Skeletal muscle cell (primary cell): ENCODE data around the gene DMXL1.
"Not testable (repeated sequence)": the region's sequence is repeated elsewhere in the genome, so short reads cannot be mapped to it uniquely, and the experiment has no call there.

Source experiments
- DNase-seq: peaks from one replicate; pipeline ENCODE4 v3.0.0-alpha.2; 2010; ENCODE audit warnings: low read depth
- H3K4me3 ChIP-seq: 2 replicates; pipeline ENCODE4 v1.5.1; 2011; ENCODE audit warnings: low read depth, mild to moderate bottlenecking, control low read depth, low read length, moderate library complexity

Gene DMXL1

DNA sequence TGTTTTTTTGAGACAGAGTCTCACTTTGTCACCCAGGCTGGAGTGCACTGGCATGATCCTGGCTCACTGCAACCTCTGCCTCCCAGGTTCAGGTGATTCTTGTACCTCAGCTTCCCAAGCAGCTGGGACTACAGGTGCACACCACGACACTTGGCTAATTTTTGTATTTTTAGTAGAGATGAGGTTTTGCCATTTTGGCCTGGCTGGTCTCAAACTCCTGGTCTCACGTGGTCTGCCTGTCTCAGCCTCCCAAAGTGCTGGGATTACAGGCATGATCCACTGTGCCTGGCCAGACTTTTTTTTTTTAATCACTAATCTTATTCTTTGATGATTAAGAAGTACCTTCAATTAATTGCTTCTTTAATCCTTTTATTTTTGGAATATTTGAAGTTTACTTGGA is 114.6 kb downstream of the DMXL1 start:
- DNase-seq, result not testable (repeated sequence)

DNA sequence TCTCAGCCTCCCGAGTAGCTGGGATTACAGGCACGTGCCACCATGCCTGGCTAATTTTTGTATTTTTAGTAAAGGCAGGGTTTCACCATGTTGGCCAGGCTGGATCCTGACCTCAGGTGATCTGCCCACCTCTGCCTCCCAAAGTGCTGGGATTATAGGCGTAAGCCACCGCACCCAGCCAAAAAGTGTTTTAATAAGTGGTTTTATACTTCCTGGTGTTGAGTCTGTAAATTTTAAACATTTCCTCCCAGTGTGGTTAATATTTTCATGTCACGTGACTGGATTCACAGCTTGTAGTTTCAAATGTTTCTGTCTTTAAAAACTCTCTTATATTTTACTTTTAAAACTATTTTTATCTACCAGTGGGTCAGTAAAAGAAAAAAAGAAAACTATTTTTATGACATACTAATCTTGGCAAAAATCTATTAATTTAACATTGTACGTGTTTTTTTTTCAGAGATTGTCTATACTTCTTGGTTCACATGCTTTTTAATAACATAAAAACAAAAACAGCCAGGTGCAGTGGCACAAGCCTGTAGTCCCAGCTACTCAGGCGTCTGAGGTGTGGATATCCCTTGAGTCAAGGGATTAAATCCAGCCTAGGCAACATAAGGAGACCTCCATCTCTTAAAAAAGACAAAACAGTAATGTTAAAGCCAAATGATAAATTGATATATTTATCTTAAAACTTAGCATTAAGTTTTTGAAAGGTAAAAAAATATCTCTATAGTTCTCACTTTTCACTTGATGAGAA is 117.1 kb downstream of the DMXL1 start:
- DNase-seq, result no peak
- H3K4me3 ChIP-seq, result no peak overlapping the region

More for the DNA sequence above, 114.6 kb downstream of the DMXL1 start:
- H3K4me3 ChIP-seq, result not testable (repeated sequence)

DNA sequence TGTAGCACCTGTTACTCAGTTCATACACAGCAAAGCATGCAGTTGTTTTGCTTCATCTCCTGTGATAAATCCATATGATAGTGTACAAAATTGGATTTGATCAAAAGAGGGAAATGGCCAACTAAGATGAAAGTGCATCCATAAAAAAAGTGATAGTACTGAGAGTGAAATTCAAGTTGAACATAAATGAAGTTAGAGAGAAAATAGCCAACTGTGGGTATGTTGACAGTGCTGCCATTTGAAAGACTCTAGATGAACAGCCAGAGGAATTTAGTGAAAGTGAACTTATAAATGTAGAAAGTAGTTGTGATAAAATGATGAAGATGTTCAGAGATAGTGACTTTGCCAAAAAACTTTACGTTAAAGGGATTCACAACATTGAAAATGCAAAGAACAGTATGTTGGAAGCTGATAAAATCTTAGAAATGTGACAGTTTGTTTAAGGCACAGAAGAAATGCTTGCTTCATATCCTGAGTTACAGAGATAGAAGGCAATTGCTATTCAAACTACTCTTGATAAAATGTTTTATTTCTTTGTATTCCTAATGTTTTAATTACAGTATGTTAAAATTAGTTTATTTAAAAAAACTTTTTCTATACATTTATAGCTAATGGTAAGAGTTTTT is 119.7 kb downstream of the DMXL1 start:
- no peak for DNase-seq
- no peak overlapping the region for H3K4me3 ChIP-seq

DNA sequence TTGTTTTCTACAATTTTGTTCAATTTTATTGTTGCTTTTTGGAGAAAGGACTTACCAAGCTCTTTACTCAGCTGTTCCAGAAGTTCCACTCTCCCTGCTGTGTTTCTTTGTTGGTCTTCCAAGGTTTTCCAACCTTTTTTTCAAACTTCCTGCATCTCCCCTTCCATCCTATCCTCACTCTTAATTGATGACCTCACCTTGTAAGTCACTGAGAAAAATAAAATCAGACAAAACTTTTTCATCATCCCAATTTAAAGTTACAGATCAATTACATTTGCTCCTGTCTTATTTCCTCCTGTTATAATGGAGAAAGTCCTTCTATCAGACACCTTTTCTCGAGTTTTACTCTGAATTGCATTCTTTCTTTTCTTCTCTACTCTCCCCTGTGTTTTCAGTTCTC is 121.1 kb downstream of the DMXL1 start:
- H3K4me3 ChIP-seq, result no peak overlapping the region

DNA sequence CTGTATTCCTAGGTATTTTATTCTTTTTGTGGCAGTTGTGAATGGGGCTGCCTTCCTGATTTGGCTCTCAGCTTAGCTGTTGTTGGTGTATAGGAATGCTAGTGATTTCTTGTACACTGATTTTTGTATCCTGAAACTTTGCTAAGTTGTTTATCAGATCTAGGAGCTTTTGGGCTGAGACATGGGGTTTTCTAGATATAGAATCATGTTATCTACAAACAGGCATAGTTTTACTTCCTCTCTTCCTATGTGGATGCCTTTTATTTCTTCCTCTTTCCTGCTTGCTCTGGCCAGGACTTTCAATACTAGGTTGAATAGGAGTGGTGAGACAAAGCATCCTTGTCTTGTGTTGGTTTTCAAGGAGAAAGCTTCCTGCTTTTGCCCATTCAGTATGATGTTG is 129.9 kb downstream of the DMXL1 start:
- no peak for DNase-seq
- H3K4me3 ChIP-seq, result no peak overlapping the region

More for the DNA sequence above, 121.1 kb downstream of the DMXL1 start:
- no peak for DNase-seq

DNA sequence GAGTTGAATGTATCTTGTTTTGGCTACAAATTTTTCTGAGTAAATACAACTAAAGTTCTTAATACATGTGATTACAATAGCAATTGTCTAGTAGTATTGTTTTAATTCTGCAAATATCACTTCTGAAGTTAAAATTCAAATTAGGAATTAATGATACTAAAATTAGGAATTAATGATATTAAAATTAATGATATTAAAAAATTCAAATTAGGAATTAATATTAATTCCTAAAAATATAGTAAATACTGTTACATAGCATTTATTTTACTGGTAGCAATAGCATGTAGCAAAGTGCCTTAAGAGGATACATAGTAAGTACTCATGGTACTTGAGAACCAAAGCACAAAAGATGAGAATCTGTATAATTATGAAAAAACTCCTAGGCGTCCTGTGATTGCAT is 136.2 kb downstream of the DMXL1 start:
- DNase-seq, result no peak
- no peak overlapping the region for H3K4me3 ChIP-seq

DNA sequence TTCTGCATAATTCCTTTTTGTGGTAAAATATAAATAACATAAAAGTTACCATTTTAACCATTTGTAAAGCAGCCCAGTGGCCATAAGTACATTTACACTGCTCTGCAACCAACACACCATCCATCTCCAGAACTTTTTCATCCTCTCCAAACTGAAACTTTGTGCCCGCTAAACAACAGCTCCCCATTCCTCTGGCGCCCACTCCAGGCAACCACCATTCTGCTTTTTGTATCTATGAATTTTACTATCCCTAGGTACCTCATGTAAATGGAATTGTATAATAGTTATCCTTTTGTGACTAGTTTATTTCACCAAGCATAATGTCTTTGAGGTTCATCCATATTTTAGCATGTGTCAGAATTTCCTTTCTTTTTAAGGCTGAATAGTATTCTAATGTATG is 141.1 kb downstream of the DMXL1 start:
- H3K4me3 ChIP-seq, result no peak overlapping the region
- no peak for DNase-seq

DNA sequence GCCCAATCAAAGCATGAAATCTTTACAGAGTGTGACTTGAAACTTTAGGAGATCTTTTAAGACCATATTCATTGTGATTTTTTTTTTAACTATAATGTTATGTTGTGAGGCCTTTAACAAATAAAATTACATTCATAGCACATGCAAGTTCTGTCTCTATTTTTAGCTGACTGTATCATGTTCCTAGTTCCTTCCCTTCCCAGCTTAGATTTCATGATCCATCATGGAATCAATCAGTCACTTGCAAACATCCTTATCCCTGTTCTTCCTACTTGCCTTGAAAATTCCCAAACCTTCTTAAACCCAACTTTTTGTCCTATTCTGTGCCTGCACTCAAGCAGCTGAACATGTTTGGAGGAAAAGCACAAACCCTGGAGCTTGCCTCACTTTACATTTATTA is 141.8 kb downstream of the DMXL1 start:
- DNase-seq, result no peak
- H3K4me3 ChIP-seq, result no peak overlapping the region

DNA sequence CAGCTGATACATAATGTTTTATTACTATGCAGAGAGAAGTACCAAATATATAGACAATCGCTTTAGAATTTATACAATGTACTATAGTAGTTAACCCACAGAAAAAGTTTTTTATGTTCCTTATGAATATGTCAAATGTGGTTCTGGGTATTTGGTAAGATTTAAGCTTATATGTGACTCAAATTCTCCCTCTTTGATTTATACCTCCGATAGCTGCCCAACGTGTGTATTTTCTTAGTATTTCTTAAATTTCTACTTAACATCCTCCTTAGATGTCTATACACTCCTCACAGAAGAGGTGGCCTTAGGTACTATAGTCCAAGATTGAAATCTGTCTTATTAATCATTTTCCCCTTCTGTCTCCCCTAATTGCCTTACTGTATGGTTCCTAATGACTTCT is 146.3 kb downstream of the DMXL1 start:
- DNase-seq, result no peak
- no peak overlapping the region for H3K4me3 ChIP-seq

DNA sequence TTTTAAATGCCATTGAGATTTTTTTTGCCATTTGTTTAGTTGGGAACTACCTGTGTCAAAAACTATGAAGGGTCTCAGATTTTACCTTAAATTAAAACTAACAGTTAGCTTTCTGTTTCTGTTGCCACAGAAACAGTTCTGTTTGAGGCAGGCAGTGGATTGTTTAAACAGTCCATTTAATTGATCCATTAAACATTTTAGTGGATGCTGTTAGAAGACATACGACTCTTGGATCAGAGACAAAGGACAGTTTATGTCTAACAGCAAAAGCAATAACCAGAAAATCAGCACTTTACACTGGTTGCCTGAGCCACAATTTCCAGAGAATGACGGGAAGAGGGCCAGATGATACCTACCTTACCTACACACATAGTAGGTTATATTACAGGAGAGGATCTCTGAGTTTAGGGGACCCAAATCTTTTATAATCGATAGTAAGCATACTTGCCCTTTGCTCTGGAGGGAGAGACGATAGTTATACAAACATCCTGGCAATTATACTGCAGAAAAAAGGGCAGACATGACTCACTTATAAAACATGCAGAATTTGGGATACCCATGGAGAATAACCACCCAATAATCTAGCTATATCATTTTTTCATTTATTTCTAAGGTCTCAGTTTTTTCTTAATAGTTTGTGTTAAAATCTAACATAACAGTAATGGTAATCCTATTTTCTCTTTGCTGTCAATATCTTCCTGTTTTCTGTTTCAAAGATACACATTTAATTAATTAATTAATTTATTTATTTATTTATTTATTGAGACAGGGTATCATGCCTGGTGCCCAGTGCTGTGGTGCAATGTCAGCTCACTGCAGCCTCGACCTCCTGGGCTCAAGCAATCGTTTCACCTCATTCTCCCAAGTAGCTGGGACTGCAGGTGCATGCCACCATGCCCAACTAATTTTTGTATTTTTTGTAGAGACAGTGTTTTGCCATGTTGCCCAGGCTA is 148.2 kb downstream of the DMXL1 start:
- DNase-seq, result no peak
- H3K4me3 ChIP-seq, result no peak overlapping the region

DNA sequence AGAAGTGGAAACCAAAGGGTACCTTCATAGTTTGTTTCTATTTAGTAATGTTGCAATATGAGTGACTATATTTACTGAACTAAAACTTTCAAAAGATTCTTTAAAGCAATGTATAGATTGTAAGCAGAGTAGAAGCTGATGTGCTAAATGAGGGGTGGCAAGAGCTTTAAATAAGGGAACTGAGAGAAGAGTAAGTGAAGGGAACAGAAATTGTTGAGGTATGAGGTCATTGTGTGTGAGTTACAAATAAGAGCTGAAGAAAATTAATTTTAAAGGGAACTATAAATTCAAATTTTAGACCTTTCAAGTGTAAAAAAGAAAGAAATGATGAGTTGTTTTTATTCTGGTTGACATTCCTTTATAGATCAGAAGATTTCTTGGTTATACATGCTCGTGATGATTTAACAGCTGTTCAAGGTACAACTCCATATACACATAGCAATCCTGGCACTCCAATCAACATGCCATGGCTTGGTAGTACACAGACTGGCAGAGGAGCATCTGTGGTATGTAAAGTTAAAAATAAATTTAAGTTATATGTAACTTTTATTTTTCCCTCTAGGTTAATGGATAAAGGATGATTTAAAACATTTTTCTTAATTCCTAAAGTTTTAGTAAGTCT is 149.8 kb downstream of the DMXL1 start:
- DNase-seq, result no peak
- H3K4me3 ChIP-seq, result no peak overlapping the region

DNA sequence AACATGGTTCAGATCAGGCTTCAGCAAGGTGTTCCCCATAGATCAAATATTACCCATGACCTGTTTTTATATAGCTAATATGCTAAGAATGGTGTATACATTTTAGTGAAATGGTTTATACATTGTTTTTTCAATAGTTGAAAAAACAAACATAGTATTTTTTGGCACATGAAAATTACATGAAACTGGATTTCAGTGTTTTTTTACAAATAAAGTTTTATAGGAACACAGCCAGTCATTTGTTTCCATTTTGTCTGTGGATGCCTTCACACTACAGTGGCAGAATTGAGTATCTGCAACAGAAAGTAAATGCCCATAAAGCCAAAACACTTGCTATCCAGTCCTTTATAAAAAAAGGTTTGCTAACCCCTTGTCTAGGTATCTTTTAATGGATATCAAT is 150.4 kb downstream of the DMXL1 start:
- no peak overlapping the region for H3K4me3 ChIP-seq
- no peak for DNase-seq

DNA sequence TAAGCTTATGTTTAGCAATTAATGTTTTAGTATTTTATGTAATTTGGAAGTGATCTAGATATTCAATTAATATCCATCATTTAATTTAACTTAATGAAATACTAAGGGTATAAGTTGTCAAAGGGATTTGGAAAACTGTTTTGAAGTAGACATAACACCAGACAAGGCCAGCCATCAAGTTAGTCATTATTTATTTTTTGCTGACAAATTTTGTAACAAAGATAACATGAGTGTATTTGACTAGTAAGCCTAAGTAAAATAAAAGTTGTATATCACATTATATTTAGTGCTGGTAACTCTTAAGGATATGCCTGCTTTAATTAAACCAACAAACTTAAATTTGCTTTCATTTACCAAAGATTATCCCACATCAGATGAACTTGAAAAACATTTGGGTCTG is 159.1 kb downstream of the DMXL1 start:
- H3K4me3 ChIP-seq, result no peak overlapping the region
- DNase-seq, result no peak

DNA sequence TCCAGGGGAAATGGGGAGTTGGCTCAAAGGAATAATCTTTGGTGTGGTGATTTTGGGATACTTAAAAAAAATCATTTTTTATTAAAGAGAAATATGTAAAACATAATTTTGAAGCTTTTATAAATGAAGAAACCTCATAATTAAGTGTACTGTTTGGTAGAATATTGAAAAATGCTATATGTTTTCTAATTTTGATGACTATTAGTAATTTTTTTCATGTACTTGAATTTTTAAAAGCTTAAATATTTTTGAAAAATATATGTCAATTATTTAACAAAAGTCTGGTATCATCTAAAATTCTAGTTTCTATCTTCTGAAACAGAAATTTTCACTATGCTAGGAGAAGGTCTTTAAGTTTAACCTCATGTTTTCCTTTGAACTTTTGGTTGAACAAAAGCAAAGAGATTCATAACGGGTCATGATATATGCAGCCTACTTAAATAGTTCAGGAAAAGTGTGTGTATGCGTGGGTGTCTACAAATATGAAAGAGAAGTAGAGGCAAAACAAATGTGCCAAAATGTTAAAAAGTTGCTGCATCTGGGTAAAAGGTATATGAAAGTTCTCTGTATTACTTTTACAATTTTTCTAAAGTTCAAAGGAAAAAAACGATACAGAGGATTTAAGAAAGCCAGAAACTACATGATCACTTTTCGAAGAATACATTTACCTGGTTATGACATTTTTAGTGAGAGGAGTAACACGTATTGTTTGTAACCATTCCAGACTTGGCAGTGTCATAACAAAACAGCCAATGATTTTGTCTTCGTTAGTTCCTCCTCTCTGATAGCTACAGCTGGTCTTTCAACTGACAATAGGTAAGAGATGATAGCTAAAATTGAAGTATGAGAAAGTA is 167.6 kb downstream of the DMXL1 start:
- no peak overlapping the region for H3K4me3 ChIP-seq
- DNase-seq, result no peak

DNA sequence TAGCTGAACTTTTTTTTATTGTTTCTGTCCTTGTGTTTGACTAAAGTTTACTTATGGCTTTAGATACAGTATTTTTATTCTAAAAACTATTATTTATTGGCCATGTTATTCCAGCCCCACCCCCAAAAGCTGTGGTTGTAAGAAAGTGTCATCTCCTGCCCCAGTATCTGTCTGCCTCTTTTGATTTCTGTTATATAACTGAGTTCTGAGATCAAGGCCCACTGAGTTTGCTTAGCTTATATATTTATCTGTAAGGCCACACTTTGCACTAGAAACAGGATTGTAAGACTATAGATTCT is 168.2 kb downstream of the DMXL1 start:
- H3K4me3 ChIP-seq, result no peak overlapping the region
- no peak for DNase-seq

DNA sequence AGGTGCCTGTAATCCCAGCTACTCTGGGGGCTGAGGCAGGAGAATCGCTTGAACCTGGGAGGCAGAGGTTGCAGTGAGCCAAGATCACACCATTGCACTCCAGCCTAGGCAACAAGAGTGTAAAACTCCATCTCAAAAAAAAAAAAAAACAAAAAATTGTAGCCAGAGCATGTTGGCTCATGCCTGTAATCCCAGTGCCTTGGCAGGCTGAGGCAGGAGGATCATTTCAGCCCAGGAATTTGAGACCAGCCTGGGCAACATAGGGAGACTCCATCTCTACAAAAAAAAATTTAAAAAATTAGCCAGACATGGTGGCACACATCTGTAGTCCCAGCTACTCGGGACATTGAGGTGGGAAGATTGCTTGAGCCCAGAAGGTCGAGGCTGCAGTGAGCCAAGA is 168.9 kb downstream of the DMXL1 start:
- not testable (repeated sequence) for H3K4me3 ChIP-seq, DNase-seq

DNA sequence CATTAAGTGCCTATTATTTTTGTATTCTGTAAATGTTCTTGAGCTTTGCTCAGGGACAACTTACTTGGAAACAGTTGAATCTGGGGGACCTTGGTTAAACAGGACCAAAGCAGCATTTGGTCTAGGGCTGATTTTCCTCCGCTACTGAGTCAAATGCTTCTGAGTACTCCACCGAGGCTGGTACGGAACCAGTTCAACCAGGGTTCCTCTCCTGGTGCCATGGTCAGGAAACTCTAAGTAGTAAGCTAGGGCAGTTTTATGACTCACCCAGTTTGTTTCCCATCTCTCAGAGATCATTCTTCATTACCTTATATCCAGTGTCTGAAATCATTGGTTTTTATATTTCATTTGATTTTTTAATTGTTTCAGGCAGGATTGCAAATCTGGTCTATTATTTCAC is 173.0 kb downstream of the DMXL1 start:
- no peak for DNase-seq
- H3K4me3 ChIP-seq, result no peak overlapping the region

DNA sequence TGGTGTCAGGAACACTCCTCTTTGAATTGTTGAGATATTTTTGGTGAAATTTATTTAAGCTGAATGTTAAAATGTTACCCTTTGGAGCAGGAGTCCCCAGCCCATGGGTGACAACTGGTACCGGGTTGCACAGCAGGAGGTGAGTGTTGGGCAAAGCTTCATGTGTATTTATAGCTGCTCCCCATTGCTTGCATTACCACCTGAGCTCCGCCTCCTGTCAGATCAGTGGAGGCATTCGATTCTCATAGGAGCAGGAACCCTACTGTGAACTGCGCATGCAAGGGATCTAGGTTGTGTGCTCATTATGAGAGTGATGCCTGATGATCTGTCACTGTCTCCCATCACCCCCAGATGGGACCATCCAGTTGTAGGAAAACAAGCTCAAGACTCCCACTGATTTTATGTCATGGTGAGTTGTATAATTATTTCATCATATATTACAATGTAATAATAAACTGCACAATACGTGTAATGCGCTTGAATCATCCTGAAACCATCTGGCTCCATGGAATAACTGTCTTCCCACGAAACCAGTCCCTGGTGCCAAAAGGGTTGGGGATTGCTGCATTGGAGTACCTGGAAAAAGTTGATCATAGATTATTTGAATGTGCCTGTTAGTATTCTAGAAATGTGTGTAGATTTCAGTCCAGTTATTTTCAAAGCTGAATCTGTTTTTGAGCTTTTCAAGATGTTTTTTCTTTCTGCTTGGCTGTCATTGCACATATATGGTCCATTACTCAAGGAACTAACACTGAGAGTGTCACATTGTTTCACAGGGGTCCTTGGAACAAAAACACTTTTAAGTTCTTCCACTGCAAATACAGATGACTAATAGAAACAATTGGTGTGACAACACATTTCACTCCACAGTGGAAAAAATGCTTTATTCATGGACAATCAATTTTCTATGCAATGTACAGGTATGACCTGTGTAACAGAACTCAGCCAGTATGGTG is 180.3 kb downstream of the DMXL1 start:
- DNase-seq, result no peak
- no peak overlapping the region for H3K4me3 ChIP-seq
